ENCODE measurements around the gene PIGN.

- no peak for TF ChIP-seq MAX (IDR thresholded peaks at IDR 0.05)
- TF ChIP-seq CTCF (IDR thresholded peaks at IDR 0.05; ENCODE audit: control extremely low read depth in 1 of 3, insufficient read depth in 1 of 3, low read depth in 1 of 3, low read length in 3 of 3), result no peak
- TF ChIP-seq SRF (IDR thresholded peaks at IDR 0.05; ENCODE audit: low read depth, low read length), result no peak
- TF ChIP-seq POLR2AphosphoS5 (IDR thresholded peaks at IDR 0.05; ENCODE audit: low read depth, low read length), result no peak
Measured at GRCh38 chr18:62151068-62151771, 35.6 kb downstream of the PIGN start.

All from H1 (cell line).